Cerebellar nuclear complex (tissue), 1 donor: ENCODE results near the gene NOL7.

Experiments
- DNase-seq, 2 experiments: peaks; one replicate each; lab custom pipeline; 2025; lab: John Stamatoyannopoulos, UW

Gene NOL7

DNA sequence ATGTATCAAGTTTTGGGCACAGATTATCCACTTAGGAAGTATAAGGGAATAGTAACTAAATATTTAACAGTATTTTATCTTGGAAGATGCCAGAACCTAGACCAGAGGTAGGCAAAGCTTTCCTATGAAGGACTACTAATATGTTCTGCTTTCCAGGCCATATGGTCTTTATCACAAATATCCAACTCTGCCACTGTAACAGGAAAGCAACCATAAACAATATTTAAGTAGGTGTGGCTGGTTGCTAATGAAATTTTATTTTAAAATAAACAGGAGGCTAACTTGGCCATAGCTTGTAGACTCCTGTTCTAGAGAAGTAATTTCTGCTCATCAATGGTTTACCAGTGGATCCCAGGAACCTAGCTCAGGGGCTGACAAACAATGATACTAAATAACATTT, 39.4 kb downstream of the NOL7 start:
- no peak for DNase-seq

DNA sequence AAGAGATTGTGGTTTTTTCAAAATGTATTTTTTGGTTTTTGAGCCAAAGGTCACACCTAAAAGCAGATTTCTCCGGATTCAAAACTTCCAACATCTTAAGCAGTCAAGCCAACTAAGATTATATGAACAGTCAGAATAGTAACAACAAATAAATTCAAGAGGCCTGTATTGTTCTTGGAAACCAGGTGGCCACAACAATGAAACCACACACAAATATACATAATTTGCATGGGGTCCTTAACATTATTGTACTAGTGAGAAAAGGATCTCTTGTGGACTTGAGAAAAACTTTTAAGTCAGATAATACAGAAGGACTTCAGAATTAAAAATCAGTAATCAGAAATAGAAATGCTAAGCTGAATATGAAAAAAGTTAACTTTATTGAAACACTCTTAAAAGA, 40.6 kb downstream of the NOL7 start:
- no peak for DNase-seq

DNA sequence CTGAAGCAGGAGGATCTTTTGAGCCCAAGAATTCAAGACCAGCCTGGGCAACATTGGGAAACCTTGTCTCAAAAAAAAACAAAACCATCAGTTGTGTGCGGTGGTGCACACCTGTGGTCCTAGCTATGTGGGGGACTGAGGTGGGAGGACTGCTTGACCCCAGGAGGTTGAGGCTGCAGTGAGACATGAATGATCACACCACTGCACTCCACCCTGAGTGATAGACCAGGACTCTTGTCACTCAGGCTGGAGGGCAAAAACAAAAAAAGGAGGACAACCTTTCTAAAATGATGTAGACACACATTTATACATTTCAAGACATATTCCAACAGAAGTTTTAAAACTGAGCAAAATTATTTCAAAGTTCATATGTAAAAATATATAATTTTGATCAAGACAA, 45.1 kb downstream of the NOL7 start:
- DNase-seq, result no peak

DNA sequence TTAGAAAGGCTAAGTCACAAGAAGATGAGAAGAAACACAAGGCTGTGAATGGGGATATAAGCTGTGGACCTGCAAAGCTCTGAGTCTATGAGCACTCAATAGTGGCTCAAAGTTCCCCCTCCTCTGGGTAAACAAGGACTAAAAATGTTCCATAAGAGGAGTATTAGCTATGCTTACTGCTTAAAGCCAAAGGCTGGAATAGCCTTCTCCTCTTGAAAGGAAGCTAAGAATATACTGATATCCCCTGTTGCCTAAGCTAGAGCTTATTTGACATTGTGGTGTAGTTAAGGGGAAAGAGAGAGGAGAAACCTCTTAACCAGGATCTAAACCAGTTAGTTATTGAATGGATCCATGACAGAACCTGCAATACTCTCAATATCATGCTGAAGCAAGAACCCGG, 45.8 kb downstream of the NOL7 start:
- no peak for DNase-seq

DNA sequence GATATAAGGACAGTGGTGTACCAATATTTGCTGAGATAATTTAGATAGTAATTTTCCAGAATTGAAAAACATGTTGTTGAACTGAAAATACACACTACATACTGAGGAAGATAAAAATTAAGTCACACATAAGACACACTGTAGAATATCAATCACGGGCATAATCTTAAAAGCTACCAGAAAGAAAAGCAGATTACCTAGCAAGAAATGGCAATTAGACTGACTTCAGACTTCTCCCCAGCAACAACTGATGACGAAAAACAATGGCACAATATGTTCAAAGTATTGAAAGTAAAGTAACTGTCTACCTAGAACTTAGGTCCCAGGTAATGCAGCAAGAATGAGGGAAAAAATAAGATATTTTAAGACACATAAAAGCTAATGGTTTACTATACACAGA, 46.5 kb downstream of the NOL7 start:
- no peak for DNase-seq

DNA sequence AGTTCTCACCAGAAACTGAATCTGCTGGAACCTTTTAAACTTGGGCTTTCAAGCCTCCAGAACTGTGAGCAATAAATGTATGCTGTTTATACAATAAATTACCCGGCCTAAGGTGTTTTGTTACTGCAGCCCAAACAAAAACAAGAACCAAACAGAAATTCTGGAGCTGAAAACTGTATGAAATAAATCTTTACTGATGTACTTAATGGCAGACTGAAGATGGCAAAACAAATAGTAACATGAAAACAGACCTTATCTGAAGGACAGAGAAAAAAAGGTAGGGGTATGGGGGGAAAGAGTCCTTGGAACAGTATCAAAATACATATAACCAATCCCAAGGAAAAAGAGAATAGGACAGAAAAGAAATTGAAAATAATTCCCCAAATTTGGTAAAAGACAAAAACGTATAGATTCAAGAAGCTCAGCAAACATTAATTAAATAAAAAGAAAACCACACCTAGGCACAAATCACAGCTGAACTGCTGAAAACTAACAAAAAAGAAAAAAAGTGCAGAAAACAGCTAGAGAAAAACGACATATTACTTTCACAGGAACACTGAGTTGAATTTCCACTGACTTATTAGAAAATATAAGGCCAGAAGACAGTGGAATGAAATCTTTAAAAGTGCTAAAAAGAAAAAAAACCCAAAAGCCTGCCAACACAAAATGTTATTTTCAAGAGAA, 47.7 kb downstream of the NOL7 start:
- DNase-seq, result no peak

DNA sequence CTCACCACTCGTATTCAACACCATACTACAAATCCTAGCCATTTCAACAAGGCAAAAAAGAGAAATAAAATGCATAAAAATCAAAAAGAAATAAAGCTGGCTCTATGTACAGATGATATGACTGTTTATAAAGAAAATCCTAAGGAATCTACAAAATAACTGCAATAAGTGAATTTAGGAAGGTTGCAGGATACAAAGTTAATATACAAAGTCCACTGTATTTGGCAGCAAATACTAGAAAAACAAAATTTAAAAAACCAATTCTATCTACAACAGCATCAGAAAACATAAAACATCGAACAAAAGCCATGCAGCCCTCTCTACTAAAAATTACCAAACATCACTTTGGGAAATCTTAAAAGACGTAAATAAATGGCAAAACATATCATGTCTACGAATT, 48.9 kb downstream of the NOL7 start:
- DNase-seq, result no peak

DNA sequence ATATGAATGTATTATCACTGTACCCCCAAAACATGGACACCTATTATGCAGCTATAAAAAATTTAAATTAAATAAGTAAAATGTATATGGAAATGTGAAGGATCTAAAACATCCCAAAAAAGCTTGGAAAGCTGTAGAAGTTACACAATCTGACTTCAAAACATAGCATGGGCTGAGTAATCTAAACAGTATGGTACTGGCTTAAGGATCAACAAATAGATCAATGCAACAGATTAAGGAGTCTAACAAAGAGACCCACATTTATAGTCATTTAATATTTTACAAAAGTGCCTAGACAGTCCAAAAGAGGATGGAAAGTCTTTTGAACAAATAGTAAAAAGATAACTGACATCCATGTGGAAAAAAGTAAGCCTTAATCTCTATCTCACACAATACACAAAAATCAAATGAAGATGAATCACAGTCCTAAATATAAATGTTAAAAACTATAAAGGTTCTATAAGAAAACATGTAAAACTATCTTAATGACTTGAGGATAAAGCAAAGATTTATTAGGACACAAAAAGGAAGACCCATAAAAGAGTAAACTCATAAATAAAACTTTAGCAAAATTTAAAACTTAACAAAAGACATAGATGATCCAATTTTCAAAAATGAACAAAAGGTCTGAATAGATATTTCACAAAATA, 49.7 kb downstream of the NOL7 start:
- DNase-seq, result no peak

DNA sequence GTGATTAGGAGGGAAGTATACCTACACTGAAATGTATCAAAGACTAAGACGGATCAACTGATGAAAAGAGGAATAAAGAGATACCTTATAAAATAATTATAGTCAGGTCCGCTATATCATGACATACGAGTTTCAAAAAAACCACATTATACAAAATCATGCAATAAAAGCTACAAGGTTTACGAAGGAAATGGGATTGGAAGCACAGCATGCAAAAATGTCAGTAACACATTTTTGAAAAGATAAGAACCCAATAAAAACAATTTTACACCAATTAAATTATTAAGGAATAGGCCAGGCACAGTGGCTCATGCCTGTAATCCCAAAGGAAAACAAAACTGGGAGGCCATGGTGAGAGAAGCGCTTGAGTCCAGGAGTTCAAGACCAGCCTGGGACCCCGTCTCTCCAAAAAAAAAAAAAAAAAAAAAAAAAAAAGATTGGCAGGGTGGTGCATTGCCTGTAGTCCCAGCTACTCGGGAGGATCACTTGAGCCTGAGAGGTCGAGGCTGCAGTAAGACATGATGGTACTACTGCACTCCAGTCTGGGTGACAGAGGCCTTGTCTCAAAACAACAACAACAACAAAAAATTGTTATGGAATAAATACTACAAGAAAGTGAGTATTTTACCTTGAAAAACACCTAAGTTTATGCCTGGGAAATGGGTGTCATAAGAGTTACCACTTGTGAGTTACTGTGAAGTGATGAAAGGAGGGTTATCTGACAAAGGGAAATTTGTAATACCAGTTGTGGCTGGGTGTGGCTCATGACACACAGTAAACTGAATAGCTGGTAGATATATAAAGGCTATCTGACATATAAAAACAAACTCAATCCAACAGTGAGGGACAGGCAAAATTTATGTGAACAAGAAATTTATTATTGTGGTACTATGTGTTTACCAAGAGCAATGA, 51.3 kb downstream of the NOL7 start:
- DNase-seq, result no peak

DNA sequence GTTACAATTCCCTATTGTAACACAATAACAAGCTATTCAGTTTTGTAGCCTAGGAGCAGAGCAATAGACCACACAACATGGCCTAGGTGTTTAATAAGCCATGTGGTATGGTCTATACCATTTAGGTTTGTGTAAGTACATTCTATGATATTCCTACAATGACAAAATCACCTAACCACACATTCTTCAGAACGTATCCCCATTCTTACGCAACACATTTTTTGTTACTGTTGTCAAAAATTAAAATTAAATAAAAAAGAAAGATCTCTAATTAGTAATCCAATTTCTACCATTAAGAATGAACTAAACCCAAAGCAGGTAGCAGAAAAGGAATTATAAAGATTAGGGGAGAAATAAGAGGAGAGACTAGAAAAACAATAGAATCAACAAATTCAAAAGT, 52.5 kb downstream of the NOL7 start:
- no peak for DNase-seq

DNA sequence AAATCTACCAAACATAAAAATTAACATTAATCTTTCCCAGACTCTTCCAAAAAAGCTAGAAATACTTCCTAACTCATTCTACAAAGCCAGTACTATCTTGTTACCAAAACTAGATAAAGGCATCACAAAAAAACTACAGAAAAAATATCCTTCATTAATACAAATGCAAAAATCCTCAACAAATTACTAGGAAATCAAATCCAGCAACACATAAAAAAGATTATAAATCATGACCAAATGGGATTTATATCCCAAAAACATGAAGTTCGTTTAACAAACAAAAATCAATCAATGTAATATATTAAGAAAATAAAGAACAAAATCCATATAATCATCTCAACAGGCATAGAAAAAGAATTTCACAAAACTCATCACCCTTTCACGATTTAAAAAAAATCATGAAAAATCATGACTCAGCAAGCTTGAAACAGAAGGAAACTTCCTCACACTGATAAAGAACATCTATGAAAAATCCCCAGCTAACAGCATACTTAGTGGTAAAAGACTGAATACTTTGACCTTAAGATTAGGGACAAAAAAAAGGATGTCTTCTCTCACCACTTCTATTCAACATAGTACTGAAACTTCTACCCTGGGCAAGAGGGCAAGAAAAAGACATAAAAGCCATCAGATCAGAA, 53.3 kb downstream of the NOL7 start:
- DNase-seq, result no peak

DNA sequence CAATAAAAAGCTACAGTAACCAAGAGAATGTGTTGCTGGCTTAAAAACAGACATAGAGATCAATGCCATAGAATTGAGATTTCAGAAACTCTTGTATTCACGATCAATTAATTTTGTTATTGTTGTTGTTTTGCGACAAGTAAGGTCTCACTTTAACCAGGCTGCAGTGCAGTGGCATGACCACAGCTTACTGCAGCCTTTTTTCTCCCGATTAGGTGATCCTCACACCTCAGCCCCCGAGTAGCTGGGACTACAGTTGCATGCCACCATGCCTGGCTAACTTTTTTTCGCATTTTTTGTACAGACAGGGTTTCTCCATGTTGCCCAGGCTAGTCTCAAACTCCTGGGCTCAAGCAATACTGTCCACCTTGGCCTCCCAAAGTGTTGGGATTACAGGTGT, 54.3 kb downstream of the NOL7 start:
- no peak for DNase-seq
